ENCODE results near the gene ZNF311. TPM values are rescaled to one million over a fixed set of nuclear protein-coding genes. Genes with fewer than 3 reads are reported as not detected.

ZNF311 gene
- total and polyA plus RNA-seq, 9 of the 15 experiments (the other 6 are each of a cell fraction or from before 2014, with no cell fraction given): 5.1 to 10.0 (median 7.5) TPM

DNA sequence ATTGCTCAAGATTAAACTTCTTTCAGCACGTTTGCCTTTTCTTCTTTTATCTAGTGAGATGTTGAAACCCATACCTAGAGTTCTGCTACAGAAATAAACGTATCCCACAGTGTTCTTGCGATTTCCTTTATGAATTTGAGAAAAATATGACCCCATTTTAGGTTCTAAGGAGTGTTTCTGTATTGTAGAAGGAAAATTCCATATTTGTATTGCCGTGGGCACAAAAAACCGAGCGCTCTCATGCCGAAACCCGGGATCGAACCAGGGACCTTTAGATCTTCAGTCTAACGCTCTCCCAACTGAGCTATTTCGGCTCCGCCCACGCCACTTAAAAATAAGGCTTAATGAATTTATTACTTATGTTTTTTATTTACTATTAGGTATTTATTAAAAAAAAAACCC lies 23.7 kb downstream of the ZNF311 start:
- Histone ChIP-seq H3K4me2 (ENCODE audit: insufficient read depth, low read length) (peak overlapping the region; percentile 98), H3K9me1 (ENCODE audit: control insufficient read depth, insufficient read depth, low read length) (no peaks in the 10 kb centered on the region), H2AFZ (ENCODE audit: low read depth, low read length) (peak overlapping the region; percentile 87), H3K27ac (ENCODE audit: extremely low read depth, low read depth, low read length) (peak overlapping the region; percentile 97), H3K9me3 (replicated peaks; ENCODE audit: control insufficient read depth, insufficient read depth, low read depth, low read length) (peaks cover 7% of the 10 kb centered on the region; the same call in 1 of the 2 replicates), H4K20me1 (replicated peaks; ENCODE audit: control insufficient read depth, insufficient read depth, low read length) (no peaks in the 10 kb centered on the region), H3K79me2 (ENCODE audit: control insufficient read depth, insufficient read depth, low read length) (no peaks in the 10 kb centered on the region), H3K9ac (ENCODE audit: insufficient read depth in 1 of 2, low read depth in 2 of 2, low read length in 2 of 2) (peak overlapping the region; percentile 86 to 99), H3K4me1 (replicated peaks in 1 of 2; ENCODE audit: control insufficient read depth in 2 of 2, insufficient read depth in 2 of 2, low read length in 2 of 2) (peaks cover 22 to 30% of the 10 kb centered on the region in 2 experiments), H3K27me3 (ENCODE audit: control insufficient read depth in 2 of 2, insufficient read depth in 2 of 2, low read length in 2 of 2) (no peaks in the 10 kb centered on the region), H3K4me3 (peak overlapping the region; percentile 56), H3K36me3 (ENCODE audit: control insufficient read depth, insufficient read depth, low read length) (no peaks in the 10 kb centered on the region)
- POLR2A ChIA-PET: interaction anchor here (0.6 to 3.8 kb wide), 23 partner anchors 12 to 646 kb away, joined by 3 to 21 read pairs (median 5); partner anchors contain the start of gene ZNF311
- BruUV-seq (replicated peaks): no TSS peak
- WGBS (ENCODE audit: insufficient coverage, low coverage, missing lambda C conversion rate): 0% methylated on average over 13 of the region's 13 CpGs
- in situ Hi-C loops (cut with MboI) (loop anchor here (5.0 kb wide), 1 partner anchor 34 kb away; no protein-coding TSS in a partner anchor), intact Hi-C loops (cut with micrococcal nuclease) (loop anchor here (1.0 to 10.0 kb wide), 7 partner anchors 20 to 297 kb away; no protein-coding TSS in a partner anchor)
- DNase-seq (ENCODE audit: extremely low read depth in 1 of 4, low spot score in 3 of 4): peak in 3 of 4 experiments; percentile 38 to 89 (median 48)
- CTCF ChIA-PET (ENCODE audit: low intra/inter-chr PET ratio): interaction anchor here (0.7 to 2.5 kb wide), 8 partner anchors 15 to 144 kb away, joined by 3 to 12 read pairs (median 6); partner anchors contain the start of gene ZNF311
- FAIRE-seq: no peak
- ATAC-seq: peak; percentile 6; the same call in 2 of the 3 replicates
- TF ChIP-seq, protein P1, sequence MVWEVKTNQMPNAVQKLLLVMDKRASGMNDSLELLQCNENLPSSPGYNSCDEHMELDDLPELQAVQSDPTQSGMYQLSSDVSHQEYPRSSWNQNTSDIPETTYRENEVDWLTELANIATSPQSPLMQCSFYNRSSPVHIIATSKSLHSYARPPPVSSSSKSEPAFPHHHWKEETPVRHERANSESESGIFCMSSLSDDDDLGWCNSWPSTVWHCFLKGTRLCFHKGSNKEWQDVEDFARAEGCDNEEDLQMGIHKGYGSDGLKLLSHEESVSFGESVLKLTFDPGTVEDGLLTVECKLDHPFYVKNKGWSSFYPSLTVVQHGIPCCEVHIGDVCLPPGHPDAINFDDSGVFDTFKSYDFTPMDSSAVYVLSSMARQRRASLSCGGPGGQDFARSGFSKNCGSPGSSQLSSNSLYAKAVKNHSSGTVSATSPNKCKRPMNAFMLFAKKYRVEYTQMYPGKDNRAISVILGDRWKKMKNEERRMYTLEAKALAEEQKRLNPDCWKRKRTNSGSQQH (CRISPR knock-in tag; IDR thresholded peaks at IDR 0.05): no peak
- TF ChIP-seq, protein P2, sequence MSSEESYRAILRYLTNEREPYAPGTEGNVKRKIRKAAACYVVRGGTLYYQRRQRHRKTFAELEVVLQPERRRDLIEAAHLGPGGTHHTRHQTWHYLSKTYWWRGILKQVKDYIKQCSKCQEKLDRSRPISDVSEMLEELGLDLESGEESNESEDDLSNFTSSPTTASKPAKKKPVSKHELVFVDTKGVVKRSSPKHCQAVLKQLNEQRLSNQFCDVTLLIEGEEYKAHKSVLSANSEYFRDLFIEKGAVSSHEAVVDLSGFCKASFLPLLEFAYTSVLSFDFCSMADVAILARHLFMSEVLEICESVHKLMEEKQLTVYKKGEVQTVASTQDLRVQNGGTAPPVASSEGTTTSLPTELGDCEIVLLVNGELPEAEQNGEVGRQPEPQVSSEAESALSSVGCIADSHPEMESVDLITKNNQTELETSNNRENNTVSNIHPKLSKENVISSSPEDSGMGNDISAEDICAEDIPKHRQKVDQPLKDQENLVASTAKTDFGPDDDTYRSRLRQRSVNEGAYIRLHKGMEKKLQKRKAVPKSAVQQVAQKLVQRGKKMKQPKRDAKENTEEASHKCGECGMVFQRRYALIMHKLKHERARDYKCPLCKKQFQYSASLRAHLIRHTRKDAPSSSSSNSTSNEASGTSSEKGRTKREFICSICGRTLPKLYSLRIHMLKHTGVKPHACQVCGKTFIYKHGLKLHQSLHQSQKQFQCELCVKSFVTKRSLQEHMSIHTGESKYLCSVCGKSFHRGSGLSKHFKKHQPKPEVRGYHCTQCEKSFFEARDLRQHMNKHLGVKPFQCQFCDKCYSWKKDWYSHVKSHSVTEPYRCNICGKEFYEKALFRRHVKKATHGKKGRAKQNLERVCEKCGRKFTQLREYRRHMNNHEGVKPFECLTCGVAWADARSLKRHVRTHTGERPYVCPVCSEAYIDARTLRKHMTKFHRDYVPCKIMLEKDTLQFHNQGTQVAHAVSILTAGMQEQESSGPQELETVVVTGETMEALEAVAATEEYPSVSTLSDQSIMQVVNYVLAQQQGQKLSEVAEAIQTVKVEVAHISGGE (CRISPR knock-in tag; IDR thresholded peaks at IDR 0.05): 0 out of 6 replicates have a peak, but pooled peaks of 1 of the 3 experiments have one; percentile 1
- TF ChIP-seq SAFB2 (IDR thresholded peaks at IDR 0.05; ENCODE audit: borderline replicate concordance, low read depth, low read length, severe bottlenecking): no peak
- TF ChIP-seq HDAC1 (IDR thresholded peaks at IDR 0.05): peak in 1 of 2 experiments; percentile 44; a peak in 1 of 4 replicates
- no peak for TF ChIP-seq CBX8 (IDR thresholded peaks at IDR 0.05; ENCODE audit: borderline replicate concordance, extremely low read depth, low read depth, low read length, poor library complexity, severe bottlenecking)
- 0 out of 2 replicates have a peak, but pooled peaks have one; percentile 5 for TF ChIP-seq GTF2F1 (IDR thresholded peaks at IDR 0.05; ENCODE audit: low read depth, low read length)
- TF ChIP-seq, protein P3, sequence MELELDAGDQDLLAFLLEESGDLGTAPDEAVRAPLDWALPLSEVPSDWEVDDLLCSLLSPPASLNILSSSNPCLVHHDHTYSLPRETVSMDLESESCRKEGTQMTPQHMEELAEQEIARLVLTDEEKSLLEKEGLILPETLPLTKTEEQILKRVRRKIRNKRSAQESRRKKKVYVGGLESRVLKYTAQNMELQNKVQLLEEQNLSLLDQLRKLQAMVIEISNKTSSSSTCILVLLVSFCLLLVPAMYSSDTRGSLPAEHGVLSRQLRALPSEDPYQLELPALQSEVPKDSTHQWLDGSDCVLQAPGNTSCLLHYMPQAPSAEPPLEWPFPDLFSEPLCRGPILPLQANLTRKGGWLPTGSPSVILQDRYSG (tag; conservative IDR thresholded peaks at IDR 0.05; ENCODE audit: low read depth): 0 out of 2 replicates have a peak, but pooled peaks have one; percentile 0
- TF ChIP-seq HDAC8 (tag; IDR thresholded peaks at IDR 0.05): no peak
- no peak for TF ChIP-seq POU5F1 (IDR thresholded peaks at IDR 0.05; ENCODE audit: borderline replicate concordance, low read depth, low read length, partially characterized antibody)
- TF ChIP-seq TEAD1 (CRISPR knock-in tag; IDR thresholded peaks at IDR 0.05): no peak
- TF ChIP-seq EGR1 (conservative IDR thresholded peaks at IDR 0.05): peak; percentile 99
- 0 out of 2 replicates have a peak, but pooled peaks have one; percentile 2 for TF ChIP-seq MAFF (IDR thresholded peaks at IDR 0.05; ENCODE audit: low read length)
- no peak for TF ChIP-seq ZNF561 (CRISPR knock-in tag; conservative IDR thresholded peaks at IDR 0.05)
- TF ChIP-seq NEUROD1 (IDR thresholded peaks at IDR 0.05; ENCODE audit: borderline replicate concordance, low read depth, low read length, partially characterized antibody): peak; percentile 3
- TF ChIP-seq LARP7 (IDR thresholded peaks at IDR 0.05): no peak
